Adrenal gland (tissue), 12 donors: ENCODE measurements around the gene MAZ. TPM values are rescaled to one million over a fixed set of nuclear protein-coding genes. Genes with fewer than 3 reads are reported as not detected.
"Not testable (repeated sequence)": the region's sequence is repeated elsewhere in the genome, so short reads cannot be mapped to it uniquely, and the experiment has no call there.

Source experiments
- DNase-seq, 7 donors: peaks; one replicate each; pipeline ENCODE4 v3.0.0-alpha.2; 2019 to 2020
- H3K27ac ChIP-seq, 5 donors: fragments of 200-600 bp; sonication (generic) in 4 of 5; 1 replicate in 3 of 5; 2 replicates in 2 of 5; pipeline versions ENCODE4 v1.5.1 to v1.8.0; 2016 to 2020; ENCODE audit warnings: mild to moderate bottlenecking in 1 of 5
- H3K27me3 ChIP-seq: fragments of 200-600 bp; 2 replicates; pipeline ENCODE4 v1.8.0; 2021
- H3K36me3 ChIP-seq, 2 donors: fragments of 200-600 bp; replicated peaks in 1 of 2; 1 replicate in 1 of 2; 2 replicates in 1 of 2; pipeline versions ENCODE4 v1.5.1 to v1.8.0; 2018 to 2022
- H3K4me1 ChIP-seq, 2 donors: fragments of 200-600 bp; replicated peaks in 1 of 2; 1 replicate in 1 of 2; 2 replicates in 1 of 2; pipeline versions ENCODE4 v1.5.1 to v1.8.0; 2018 to 2021
- H3K4me3 ChIP-seq, 4 donors: fragments of 200-600 bp; sonication (generic) in 3 of 4; one replicate each; pipeline ENCODE4 v1.5.1; 2016 to 2018
- H3K9me3 ChIP-seq, 3 donors: fragments of 200-600 bp; sonication (generic) in 1 of 3; replicated peaks in 1 of 3; 1 replicate in 2 of 3; 2 replicates in 1 of 3; pipeline versions ENCODE4 v1.5.1 to v1.8.0; 2016 to 2021
- CTCF ChIP-seq, 6 experiments: fragments of 450-650 bp in 4 of 6; fragments of 200-600 bp in 2 of 6; sonication (generic) in 1 of 6; IDR thresholded peaks; 1 replicate in 5 of 6; 2 replicates in 1 of 6; pipeline versions ENCODE4 v1.5.1 to v1.8.0; 2016 to 2021; ENCODE audit warnings: antibody characterized with exemption in 6 of 6, mild to moderate bottlenecking in 2 of 6, moderate library complexity in 1 of 6
- POLR2A ChIP-seq, 2 donors: fragments of 450-650 bp; IDR thresholded peaks; one replicate each; pipeline ENCODE4 v1.6.1; 2017; ENCODE audit warnings: antibody characterized with exemption in 2 of 2, mild to moderate bottlenecking in 2 of 2, moderate library complexity in 1 of 2
- WGBS, 4 donors: extraction: QIAGEN DNeasy Blood & Tissue Kit in 2 of 4; methylation state at CpG; one replicate each; pipeline versions ENCODE4 v1.1.5 to v1.1.7; 2013 to 2017; 5-methylcytosine and 5-hydroxymethylcytosine counted together
- intact Hi-C, 2 donors: fragments of 100-400 bp; cut with DNase I; formaldehyde crosslinking; loops; one replicate each; pipeline versions ENCODE4 v1.14.1 to v1.15.0; 2022 to 2023
- polyA plus RNA-seq, 3 donors: library from polyadenylated mRNA; stranded (reverse); fragments of 200-250 nt in 2 of 3; fragments of 350-450 nt in 1 of 3; fragmentation: Illumina TruSeq in 1 of 3; extraction: RNeasy Lipid Tissue Mini Kit (QIAGEN cat#74804) in 1 of 3; gene quantifications; one replicate each; pipeline ENCODE4 v1.2.3, GENCODE V29; 2013 to 2014
- total RNA-seq, 9 donors: library from RNA; depleted of rRNA in 4 of 9; stranded (reverse); fragments of >200 nt in 4 of 9; fragments of 120-200 nt in 1 of 9; fragmentation: NEBNext Ultra II Directional in 1 of 9; extraction: Animal tissue kit (Norgen Biotek cat#: 25700) in 1 of 9; gene quantifications; one replicate each; pipeline versions ENCODE4 v1.1.0 to v1.2.4, GENCODE V29; 2013 to 2023
- donor health status: healthy with polysubstance abuse.
- donor health status: Bipolar disorder and iron deficiency.
- donor health status: DM: yes; HTN: yes; CAD: no.
- donor health status: DM: no; HTN: no; CAD: no.
- donor health status: DM: no; HTN: no; CAD: no.
- donor health status: DM: yes; HTN: yes; CAD: no.

MAZ gene
- total and polyA plus RNA-seq, 12 donors: 78.8 to 304 (median 143) TPM

GRCh38 chr16:29825145-29826044 lies 19.1 kb downstream of the MAZ start:
- intact Hi-C loops: no loop called here
- Histone ChIP-seq H3K36me3 (peaks cover 0 to 8% of the 10 kb centered on the region in 2 donors), H3K4me3 (peak overlapping the region in 1 of 4 donors; percentile 33), H3K27me3 (no peaks in the 10 kb centered on the region), H3K4me1 (peaks cover 65 to 90% of the 10 kb centered on the region in 2 donors), H3K9me3 (no peaks in the 10 kb centered on the region), H3K27ac (peak overlapping the region; percentile 86 to 97 (median 93))
- WGBS, 4 donors: 34 to 56% (median 38%) methylated on average over 5 to 10 of the region's 10 CpGs
- DNase-seq: peak; percentile 67 to 83 (median 77)
- peak in 1 of 2 donors; percentile 11 for TF ChIP-seq POLR2A (IDR thresholded peaks at IDR 0.05)
- no peak for TF ChIP-seq CTCF (IDR thresholded peaks at IDR 0.05)

- DNase-seq: peak in 4 of 7 donors; percentile 42 to 67 (median 55)
- peak overlapping the region; percentile 86 to 97 (median 93) for H3K27ac ChIP-seq
- H3K9me3 ChIP-seq: no peaks in the 10 kb centered on the region
- intact Hi-C loops: no loop called here
- peaks cover 0 to 17% of the 10 kb centered on the region in 2 donors for H3K36me3 ChIP-seq
- H3K4me3 ChIP-seq: peak overlapping the region in 1 of 4 donors; percentile 33
- 45 to 58% (median 49%) methylated on average over 5 to 8 of the region's 8 CpGs for WGBS, 4 donors
- peaks cover 61 to 93% of the 10 kb centered on the region in 2 donors for H3K4me1 ChIP-seq
- no peaks in the 10 kb centered on the region for H3K27me3 ChIP-seq
- TF ChIP-seq POLR2A (IDR thresholded peaks at IDR 0.05) (no peak), CTCF (IDR thresholded peaks at IDR 0.05) (no peak)
These were observed 20.0 kb downstream of the MAZ start for GRCh38 chr16:29826342-29826695.

GRCh38 chr16:29830774-29831173 lies 24.4 kb downstream of the MAZ start:
- Histone ChIP-seq H3K27ac (peak overlapping the region in 2 of 5 donors; percentile 9 to 93), H3K4me3 (no peak overlapping the region), H3K4me1 (peaks cover 20 to 53% of the 10 kb centered on the region in 2 donors), H3K9me3 (no peaks in the 10 kb centered on the region), H3K36me3 (peaks cover 0 to 62% of the 10 kb centered on the region in 2 donors), H3K27me3 (no peaks in the 10 kb centered on the region)
- no peak for DNase-seq
- intact Hi-C loops: no loop called here
- WGBS, 4 donors: 90 to 95% (median 94%) methylated on average over 7 to 11 of the region's 11 CpGs
- TF ChIP-seq CTCF (IDR thresholded peaks at IDR 0.05): no peak
- no peak for TF ChIP-seq POLR2A (IDR thresholded peaks at IDR 0.05)

DNA sequence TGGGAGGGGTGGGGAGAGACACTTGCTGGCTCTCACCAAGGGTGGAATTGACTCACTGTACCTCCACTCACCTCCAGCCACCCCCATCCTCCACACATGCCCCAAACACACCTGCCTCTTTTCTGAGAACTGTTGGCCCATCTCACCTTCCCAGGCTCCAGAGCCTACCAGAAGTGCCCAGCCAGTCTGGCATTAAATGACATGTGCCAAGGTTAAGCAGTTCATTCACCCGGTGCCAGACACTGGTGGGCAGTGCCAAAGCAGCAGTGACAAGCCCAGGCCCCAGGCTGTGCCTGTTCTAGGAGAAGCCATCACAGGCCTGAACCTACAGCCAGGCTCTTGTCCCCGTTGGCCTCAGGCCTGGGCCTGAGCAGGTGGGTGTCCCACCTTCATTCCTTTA lies 25.2 kb downstream of the MAZ start:
- WGBS, 4 donors: 34 to 64% (median 51%) methylated on average over 2 of the region's 2 CpGs

DNA sequence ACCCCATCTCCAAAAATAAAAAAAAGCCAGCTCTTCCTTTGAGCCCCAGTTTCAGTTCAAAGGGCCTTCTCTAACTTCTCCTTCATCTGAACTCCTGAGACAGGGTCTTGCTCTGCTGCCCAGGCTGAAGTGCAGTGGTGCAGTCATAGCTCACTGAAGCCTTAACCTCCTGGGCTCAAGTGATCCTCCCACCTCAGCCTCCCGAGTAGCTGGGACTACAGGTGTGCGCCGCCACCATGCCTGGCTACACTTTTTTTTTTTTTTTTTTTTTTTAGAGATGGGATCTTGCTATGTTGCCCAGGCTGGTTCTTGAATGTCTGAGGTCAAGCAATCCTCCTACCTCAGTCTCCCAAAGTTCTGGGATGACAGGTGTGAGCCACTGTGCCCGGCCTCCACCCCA lies 26.9 kb downstream of the MAZ start:
- H3K9me3 ChIP-seq, H3K27me3 ChIP-seq, intact Hi-C loops, DNase-seq, H3K27ac ChIP-seq, H3K4me3 ChIP-seq: not testable (repeated sequence)
- Histone ChIP-seq H3K4me1 (peaks cover 0 to 29% of the 10 kb centered on the region in 2 donors), H3K36me3 (peaks cover 0 to 86% of the 10 kb centered on the region in 2 donors)
- WGBS, 4 donors: 91 to 99% (median 97%) methylated on average over 4 of the region's 4 CpGs

More for the DNA sequence above, 25.2 kb downstream of the MAZ start:
- Histone ChIP-seq H3K9me3 (no peaks in the 10 kb centered on the region), H3K4me1 (peaks cover 12 to 46% of the 10 kb centered on the region in 2 donors), H3K36me3 (peaks cover 0 to 69% of the 10 kb centered on the region in 2 donors), H3K27ac (peak overlapping the region in 3 of 5 donors; percentile 9 to 93 (median 30)), H3K4me3 (no peak overlapping the region), H3K27me3 (no peaks in the 10 kb centered on the region)
- peak in 5 of 7 donors; percentile 51 to 74 (median 63) for DNase-seq
- no peak for TF ChIP-seq CTCF (IDR thresholded peaks at IDR 0.05)
- TF ChIP-seq POLR2A (IDR thresholded peaks at IDR 0.05): no peak
- intact Hi-C loops: no loop called here
